ENCODE data around the gene MYPN. TPM values are rescaled to one million over a fixed set of nuclear protein-coding genes. Genes with fewer than 3 reads are reported as not detected.
A peak's percentile ranks its signal among the peaks of the same experiment; 100 is the strongest.

The MYPN gene
- total RNA-seq, 1 experiment from 2014 or later: 1.5 TPM

DNA sequence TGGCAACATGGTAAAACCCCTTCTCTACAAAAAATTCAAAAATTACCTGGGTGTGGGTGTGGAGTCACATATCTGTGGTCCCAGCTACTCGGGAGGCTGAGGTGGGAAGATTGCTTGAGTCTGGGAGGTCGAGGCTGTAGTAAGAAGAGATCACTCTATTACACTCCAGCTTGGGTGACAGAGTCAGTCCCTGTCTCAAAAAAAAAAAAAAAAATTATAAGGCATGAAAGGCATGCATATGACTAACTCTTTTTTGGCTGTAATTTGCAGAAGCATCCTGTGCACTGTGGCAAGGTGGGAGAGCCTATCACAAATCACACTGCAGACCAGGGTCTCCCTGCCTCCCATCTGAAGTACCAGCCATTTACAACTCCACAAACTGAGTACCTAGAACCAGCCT is 14.1 kb upstream of the MYPN start:
- DNase-seq (ENCODE audit: low spot score): peak; percentile 89

DNA sequence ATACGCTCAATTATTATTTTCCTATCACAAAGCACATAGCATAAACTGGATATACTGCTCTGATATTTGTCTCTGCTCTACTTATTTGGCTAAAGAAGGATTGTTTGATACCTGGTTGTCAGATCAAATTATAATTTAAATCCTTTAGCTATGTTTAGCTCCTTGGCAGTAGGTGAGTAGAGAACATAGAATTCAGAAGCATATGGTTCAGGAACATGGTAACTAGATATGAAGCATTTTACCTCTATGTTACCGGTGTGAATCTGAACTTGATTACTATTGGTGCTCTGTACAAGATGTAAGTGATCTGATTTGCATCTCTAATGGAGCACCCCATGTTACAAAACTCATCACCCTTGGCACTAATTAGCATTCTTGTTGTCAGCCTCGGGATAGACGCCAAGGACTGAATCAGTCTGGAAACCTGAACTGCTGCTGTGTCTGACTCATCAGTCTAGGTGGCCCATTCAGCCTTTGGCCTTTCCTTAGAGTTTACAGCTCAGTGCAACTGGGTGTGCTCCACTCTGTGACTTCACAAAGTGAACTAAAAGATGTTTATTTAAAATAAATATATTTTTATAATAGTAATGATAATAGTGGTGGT is 12.3 kb upstream of the MYPN start:
- peak; percentile 97 for DNase-seq (ENCODE audit: low spot score)

DNA sequence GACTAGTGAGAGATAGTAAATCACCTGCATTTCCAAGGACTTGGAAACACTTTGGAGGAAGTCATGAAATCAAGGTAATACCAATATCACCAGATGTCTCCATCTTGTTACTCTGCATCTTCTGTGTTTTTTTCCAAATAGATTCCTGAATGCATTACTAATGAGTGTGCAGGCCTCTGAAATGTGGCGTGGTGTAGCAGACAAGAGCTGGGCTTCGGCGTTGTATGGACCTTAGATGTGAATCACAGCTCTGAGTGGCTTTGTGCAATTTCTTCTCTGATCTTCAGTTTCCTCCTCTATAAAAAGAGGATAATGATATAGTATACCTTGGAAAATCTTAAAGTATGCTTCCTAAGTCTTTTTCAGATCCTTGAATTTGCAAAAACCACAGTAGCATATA is 9.6 kb upstream of the MYPN start:
- peak; percentile 50 for DNase-seq (ENCODE audit: low spot score)

DNA sequence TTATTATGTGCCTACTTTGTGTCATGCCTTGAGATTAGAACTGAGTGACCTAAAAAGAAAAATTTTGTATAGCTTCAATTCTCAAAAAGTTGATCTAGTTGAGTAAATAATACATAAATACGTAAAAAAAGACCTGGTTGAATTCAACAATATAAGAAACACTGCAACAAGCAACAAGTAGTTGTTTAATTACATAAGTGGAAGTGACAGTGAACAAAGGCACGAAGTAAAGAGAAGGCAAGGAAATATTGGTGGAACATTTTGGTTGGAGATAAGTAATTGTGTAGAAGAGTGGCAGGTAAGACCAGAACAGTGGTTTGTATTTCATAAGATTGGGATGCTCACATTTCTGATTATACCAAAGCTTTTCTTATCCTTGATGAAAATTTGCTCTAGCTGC is 8.2 kb upstream of the MYPN start:
- no peak for DNase-seq (ENCODE audit: low spot score)

DNA sequence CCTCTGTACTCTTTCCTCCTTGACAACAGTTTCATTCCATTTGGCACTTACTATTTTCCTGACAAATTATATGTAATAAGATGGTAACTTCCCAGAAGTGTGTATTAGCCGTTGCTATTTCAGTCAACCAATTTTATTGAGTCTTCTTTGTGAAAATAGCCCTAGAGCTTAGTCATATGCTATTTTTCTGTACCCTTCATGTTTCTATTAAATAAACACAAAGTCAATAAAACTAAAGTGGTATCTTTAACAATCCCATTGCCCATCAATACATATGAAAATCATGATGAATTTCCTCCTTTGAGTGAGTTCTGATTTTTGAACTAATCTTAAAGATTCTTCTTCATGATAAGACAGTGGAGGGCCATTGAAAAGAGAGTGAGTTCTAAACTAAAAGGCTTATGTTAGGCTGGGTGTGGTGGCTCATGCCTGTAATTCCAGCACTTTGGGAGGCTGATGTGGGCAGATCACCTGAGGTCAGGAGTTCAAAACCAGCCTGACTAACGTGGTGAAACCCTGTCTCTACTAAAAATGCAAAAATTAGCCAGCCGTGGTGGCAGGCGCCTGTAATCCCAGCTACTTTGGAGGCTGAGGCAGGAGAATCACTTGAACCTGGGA is 5.9 kb upstream of the MYPN start:
- DNase-seq (ENCODE audit: low spot score): no peak

DNA sequence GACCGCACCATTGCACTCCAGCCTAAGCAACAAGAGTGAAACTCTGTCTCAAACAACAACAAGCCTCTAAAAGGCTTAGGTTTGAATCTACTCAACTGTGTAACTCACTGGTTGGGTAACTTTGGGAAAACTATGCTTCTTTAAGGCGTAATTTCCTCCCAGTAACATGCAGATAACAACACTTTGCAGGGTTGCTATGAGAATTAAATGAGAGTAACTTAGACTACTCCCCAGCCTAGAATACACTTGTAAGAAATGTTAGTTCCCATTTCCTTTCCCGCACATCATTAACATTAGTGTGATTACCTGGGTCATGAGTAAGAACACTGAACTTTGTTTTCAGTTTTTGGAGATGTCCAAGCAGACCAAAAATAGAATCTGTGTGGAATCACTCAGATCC is 5.4 kb upstream of the MYPN start:
- no peak for DNase-seq (ENCODE audit: low spot score)

DNA sequence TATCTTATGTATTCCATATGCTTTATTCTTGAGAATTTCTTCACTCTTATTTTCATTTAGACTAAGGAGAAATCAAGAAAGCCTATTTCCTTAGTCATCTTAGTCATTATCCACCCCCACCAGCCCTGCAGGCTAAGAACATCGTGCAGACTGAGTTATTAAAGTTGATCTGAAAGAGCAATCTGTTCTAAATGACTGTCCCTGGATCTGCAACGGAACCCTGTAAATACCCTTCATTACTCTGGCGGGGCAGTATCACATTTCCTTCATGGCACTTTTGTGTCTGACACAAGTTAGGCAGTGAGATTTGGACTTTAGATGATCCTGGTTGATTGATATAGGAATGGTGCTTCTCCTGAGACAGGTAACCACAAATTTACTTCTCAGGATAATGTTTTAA is 3.5 kb upstream of the MYPN start:
- peak; percentile 26 for DNase-seq (ENCODE audit: low spot score)

DNA sequence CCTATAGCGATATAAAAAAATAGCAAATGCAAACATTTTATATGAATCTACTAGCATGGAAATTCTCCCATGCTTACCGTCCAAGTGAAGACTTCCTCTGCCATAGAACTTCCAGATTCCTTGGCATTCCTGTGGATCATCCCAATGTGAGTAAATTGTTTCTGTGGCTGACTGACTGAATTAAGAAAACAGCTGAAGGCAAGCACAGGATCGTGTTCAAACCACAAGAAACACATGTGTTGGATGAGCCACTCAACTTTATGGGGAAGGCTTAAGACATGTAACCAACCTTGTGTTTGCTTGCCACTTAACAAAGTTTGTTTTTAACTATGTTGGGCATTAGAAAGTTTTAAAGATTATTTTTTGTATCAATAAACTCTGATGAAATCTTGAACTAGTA is 2.6 kb upstream of the MYPN start:
- DNase-seq (ENCODE audit: low spot score): peak; percentile 71

DNA sequence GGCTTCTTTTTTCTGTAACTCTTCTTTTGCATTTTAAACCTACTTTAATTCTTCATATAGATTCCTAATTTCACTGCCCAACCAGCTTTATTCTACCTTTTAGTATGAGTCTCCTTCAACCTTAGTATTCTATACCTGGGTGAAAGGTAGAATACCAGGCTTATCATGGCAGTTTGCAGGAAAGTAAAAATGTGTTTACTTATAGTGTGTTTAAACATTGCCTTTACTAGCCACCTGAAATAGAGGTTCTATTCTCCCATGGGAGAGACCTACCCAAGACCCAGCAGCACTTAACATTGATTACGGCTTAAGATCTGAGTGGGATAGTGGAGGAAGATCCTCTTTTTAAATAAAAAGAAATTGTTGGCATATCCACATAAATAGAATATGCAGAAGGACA is 1.6 kb upstream of the MYPN start:
- DNase-seq (ENCODE audit: low spot score): no peak

DNA sequence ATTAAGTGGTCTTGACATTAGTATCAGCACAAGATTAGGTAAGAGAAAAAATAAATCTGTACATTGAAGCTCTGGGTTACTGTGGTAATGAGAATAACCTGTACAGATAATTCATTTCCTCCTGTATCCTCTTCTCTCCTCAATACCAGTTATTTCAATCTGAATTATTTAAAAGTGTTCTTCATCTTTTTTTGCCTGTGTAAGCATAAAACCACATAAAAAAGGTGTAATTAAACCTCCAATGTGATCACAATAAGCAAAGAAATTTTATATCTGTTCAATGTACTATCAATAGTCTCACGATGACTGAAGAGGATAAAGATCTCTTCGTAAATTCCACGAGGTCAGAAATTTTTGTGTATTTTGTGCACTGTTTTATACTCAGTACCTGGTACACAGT is 1.2 kb upstream of the MYPN start:
- DNase-seq (ENCODE audit: low spot score): no peak

DNA sequence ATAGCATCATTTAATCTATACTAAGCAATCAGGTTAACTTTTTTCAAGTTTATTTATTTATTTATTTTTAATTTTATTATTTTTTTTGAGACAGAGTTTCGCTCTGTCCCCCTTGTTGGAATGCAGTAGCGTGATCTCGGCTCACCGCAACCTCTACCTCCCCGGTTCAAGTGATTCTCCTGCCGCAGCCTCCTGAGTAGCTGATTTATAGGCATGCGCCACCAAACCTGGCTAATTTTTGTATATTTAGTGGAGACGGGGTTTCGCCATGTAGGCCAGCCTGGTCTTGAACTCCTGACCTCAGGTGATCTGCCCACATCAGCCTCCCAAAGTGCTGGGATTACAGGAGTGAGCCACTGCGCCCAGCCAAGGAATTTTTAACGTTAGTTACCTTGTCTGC is 635 bp upstream of the MYPN start:
- no peak for DNase-seq (ENCODE audit: low spot score)

DNA sequence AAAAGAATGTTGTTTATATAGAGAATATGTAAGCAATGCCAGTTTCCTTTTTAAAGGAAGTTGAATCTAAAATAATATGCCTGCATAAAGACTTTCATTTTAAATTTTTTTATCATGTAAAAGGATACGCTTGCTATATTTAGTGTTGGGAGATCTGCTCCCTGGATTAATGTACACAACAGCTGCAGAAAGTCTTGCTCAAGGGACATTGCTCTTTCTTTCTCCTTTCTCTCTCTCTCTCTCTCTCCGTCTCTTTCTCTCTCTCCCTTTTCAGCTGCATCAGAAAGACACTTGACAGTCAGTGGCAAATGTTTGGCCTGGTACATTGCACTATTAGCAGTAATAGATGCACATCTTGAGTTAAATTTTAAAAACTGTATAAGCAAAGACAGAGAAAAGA is 739 bp downstream of the MYPN start:
- DNase-seq (ENCODE audit: low spot score): no peak

DNA sequence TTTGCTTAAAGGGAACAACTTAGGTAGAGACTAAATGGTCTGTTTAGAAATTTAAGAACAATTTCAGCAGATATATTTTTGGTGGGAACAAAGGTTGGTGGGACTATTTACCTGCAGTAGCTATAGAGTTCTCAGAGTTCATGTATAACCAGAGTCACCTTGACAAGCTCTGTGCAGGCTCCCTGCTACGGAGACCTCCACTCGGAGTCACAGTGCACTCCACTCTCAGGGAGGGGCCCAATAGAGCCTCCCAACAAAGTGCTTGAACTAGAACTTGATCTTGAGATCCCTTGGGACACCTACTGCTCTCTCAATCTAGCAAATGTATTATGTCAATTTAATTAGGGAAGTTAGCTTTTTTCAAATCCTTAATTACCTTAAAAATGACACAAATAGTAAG is 2.3 kb downstream of the MYPN start:
- no peak for DNase-seq (ENCODE audit: low spot score)

DNA sequence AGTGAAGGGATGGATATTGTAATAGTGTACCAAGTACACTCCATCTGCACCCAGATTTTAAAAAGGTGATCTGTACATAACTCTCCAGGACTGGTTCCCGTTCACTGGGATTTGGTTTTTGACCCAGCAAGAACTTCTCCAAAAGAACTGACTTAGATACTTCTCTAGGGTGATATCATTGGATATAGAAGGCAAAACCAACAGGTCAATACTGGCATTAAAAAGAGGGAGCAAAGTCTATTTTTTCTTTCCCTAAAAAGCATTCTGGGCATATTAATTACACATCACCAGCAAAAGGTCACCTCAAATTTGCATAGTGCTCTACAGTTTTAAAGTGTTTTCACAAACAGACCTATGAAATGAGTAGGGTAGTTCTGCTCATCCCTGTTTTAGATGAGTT is 3.5 kb downstream of the MYPN start:
- DNase-seq (ENCODE audit: low spot score): no peak

DNA sequence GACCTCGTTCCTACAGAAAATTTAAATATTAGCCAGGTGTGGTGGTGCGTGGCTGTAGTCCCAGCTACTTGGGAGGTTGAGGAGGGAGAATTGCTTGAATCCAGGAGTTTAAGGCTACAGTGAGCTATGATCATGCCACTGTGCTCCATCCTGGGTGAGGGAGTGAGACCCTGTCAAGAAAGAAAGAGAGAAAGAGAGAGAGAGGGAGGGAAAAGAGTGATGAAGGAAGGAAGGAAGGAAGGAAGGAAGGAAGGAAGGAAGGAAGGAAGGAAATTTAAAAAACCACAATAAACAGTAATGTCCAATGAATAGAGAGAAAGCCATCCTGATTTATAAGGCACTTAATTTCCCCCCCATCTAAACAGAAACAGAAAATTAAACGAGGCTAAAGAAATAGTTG is 9.4 kb downstream of the MYPN start:
- DNase-seq (ENCODE audit: low spot score): no peak

DNA sequence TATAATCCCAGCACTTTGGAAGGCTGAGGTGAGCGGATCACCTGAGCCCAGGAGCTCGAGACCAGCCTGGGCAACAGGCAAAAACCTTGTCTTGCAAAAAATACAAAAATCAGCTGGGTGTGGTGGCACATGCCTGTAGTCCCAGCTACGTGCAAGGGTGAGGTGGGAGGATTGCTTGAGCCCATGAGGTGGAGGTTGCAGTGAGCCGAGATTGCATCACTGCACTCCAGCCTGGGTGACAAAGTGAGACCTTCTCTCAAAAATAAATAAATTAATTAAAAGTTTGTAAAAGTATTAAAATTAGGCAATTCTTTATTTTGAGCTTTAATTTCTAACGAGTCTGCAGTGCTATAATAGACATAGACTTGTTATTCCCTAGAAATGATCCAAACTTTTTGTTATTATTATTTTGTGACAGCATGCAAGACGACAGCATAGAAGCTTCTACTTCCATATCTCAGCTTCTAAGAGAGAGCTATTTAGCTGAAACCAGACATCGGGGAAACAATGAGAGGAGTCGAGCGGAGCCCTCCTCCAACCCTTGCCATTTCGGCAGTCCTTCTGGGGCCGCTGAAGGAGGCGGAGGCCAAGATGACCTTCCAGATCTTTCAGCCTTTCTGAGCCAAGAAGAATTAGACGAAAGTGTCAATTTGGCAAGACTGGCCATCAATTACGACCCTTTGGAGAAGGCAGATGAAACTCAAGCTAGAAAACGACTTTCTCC is 11.9 kb downstream of the MYPN start:
- no peak for DNase-seq (ENCODE audit: low spot score)

DNA sequence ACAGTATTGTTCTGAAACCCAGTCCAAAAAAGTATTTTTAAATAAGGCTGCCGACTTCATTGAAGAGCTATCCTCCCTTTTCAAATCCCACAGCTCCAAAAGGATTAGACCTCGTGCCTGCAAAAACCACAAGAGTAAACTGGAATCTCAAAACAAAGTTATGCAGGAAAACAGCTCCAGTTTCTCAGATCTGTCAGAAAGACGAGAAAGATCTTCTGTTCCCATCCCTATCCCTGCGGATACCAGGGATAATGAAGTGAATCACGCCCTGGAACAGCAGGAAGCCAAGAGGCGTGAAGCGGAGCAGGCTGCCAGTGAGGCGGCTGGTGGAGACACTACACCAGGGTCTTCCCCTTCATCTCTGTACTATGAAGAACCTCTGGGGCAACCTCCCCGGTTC is 12.6 kb downstream of the MYPN start:
- DNase-seq (ENCODE audit: low spot score): peak; percentile 26

DNA sequence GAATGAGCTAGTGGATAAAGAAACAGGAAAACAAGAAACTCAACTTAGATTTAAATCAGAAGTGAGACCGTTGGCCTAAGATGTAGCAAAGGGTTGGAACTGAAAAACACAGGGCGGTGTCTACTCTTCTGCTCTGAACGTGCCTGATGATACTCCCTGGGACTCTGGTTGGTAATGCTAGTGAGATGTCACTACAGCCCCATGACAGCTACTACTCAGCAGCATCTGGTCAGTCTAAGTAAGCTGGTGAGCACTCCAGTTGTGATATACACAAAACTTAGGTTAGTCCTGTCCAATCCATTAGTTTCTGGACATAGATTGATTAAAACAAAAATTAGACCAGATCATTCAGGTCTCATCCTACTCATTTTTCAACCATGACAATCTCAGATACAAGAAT is 15.4 kb downstream of the MYPN start:
- DNase-seq (ENCODE audit: low spot score): no peak

DNA sequence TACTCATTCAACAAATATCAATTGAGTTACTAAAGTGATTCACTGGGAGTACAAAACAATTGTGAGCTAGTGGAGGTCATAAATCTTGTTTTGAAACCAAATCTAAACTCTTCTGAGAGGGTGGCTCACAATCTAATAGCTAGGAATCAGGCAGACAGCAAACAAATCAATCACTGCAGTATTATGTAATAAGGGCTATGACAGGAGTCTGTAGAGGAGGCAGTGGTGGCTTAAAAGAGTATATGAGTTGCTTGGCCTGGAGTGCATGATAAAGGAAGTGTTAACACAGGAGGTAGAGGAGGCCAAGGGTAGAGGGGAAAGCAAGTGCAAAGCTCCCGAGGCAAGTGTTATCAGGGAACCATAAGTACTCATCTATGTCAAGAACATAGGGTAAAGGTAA is 16.5 kb downstream of the MYPN start:
- no peak for DNase-seq (ENCODE audit: low spot score)

DNA sequence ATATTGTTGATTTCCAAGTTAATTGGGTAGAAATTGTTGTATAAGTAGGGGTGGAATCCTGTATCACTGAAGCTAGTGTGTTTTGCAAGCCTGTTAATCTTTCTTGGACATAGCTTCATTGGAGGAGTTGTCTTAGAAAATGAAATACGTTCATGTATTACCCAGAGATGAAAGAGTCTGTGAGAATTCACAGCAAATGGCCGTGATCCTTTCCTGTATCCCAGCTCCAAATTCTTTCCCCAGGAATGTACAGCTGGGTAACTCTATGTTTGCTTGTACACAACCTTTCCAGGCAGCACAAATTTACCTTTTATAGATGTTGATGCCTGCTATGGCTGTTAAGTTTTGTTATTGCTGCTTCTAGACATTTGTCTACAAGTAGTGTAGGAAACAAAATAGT is 18.7 kb downstream of the MYPN start:
- no peak for DNase-seq (ENCODE audit: low spot score)

DNA sequence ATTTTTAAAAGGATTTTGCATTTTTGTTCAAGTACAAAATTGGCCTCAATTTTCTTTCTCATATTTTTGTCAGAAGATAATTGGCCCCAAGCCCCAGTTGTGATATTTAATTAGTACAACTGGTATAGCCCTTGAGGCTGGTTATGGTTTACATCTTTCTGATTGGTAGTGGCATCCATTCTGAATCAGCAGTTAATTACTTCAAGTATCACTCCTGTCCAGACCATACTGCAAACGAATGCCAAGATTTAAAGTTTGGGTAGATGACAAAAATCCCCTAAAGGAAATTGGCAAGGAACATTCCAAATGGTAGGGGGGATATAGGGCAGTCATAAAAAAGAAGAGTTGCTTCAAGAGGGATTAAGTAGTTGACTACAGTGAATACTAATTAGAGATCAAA is 23.1 kb downstream of the MYPN start:
- DNase-seq (ENCODE audit: low spot score): no peak

DNA sequence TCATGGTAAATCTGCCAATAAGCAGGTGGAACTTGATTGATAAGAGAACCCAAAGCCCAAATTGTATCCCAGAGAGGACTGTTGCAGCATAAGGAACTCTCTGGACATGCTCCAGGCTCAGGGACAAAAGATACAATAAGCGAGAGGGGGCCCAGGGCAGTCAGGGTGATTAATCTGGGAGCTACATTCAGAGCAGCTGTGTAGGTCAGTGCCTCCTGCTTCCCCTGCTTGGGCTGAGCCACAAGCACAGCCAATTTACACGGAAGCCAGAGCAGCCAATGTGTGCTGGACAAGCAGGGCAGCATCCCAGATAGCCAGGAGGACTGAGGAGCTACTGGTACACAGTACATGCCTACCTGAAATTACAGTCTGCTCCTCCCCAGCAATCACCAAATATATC is 24.2 kb downstream of the MYPN start:
- peak; percentile 31 for DNase-seq (ENCODE audit: low spot score)

DNA sequence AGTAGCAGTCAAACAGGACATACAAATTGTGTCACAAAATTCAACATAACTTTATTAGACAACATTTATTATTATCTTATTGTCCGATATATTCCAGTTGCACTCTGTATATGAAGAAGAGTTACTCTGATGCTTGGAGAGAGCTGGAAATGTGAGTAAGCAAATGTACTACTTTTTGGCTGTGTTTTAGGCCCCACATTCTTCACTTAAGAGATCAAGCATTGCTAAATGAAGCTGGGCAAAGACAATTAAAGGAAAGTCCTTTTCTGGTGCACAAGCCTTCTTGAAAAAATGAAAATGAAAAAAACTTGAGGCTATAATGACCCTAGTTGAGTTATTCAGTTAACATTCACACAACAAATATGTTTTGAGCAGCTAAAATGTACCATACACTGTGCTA is 26.1 kb downstream of the MYPN start:
- peak; percentile 23 for DNase-seq (ENCODE audit: low spot score)

Data from A172 (cell line).